Urinary bladder (tissue), 4 donors: ENCODE results near the gene SUGCT. TPM values are rescaled to one million over a fixed set of nuclear protein-coding genes. Genes with fewer than 3 reads are reported as not detected.
"Not testable (repeated sequence)": the region's sequence is repeated elsewhere in the genome, so short reads cannot be mapped to it uniquely, and the experiment has no call there.

Experiments
- DNase-seq: peaks from one replicate; pipeline ENCODE4 v3.0.0-alpha.2; 2015; ENCODE audit errors: extremely low spot score
- H3K27ac ChIP-seq: one replicate; pipeline ENCODE4 v1.5.1; 2013; ENCODE audit warnings: low read depth, mild to moderate bottlenecking, moderate library complexity
- H3K36me3 ChIP-seq: one replicate; pipeline ENCODE4 v1.6.1; 2013; ENCODE audit warnings: mild to moderate bottlenecking, moderate library complexity; ENCODE audit not compliant: insufficient read depth
- H3K4me1 ChIP-seq: one replicate; pipeline ENCODE4 v1.6.1; 2013; ENCODE audit warnings: mild to moderate bottlenecking, moderate library complexity; ENCODE audit not compliant: insufficient read depth
- H3K4me3 ChIP-seq: one replicate; pipeline ENCODE4 v1.5.1; 2013; ENCODE audit warnings: low read depth, low read length
- WGBS: extraction: QIAGEN DNeasy Blood & Tissue Kit; methylation state at CpG from one replicate; pipeline ENCODE4 v1.1.7; 2013; 5-methylcytosine and 5-hydroxymethylcytosine counted together
- polyA plus RNA-seq: library from polyadenylated mRNA; stranded (reverse); fragments of 200-250 nt; gene quantifications from one replicate; pipeline ENCODE4 v1.2.3, GENCODE V29; 2013
- total RNA-seq: library from RNA; depleted of rRNA; stranded (reverse); fragments of >200 nt; gene quantifications from one replicate; pipeline ENCODE4 v1.2.3, GENCODE V29; 2014
- donor health status: healthy with polysubstance abuse.
- donor health status: healthy.

SUGCT gene
- total and polyA plus RNA-seq, 2 donors, result 3.3 to 8.3 TPM

DNA sequence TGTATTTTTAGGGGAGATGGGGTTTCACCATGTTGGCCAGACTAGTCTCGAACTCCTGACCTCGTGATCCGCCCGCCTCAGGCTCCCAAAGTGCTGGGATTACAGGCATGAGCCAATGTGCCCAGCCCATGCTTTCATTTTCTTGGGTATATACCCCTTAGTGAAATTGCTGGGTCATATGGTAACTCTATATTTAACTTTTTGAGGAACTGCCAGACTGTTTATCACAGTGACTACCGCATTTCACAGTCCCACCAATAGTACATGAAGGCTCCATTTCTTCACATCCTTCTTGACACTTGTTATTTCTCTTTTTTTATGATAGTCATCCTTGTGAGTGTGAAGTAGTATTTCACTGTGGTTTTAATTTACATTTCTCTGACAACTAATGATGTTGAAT is 134.0 kb downstream of the SUGCT start:
- H3K36me3 ChIP-seq, H3K4me1 ChIP-seq, DNase-seq, H3K4me3 ChIP-seq, H3K27ac ChIP-seq: not testable (repeated sequence)
- WGBS, result 85% methylated on average over 5 of the region's 5 CpGs

DNA sequence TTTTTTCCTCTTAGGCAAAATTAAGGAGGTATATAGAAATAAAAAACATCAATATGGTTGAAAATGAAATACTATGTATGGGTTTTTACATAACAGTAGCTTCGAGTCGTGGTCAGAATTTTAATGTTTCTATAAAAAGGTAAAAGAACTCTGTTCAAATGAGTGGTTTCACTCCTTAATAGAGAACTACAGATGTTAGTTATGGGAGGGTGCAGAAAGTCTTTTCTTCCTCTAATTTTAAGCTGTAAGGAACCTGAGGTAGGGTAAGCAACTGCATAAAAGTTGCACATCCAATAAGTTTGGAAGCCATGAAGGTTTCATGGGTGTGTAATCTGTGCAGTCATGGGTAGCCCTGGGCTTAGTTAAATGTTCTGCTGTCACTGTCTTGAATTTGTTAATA is 141.3 kb downstream of the SUGCT start:
- WGBS, result 88% methylated on average over 2 of the region's 2 CpGs
- DNase-seq, result no peak
- no peaks in the 10 kb centered on the region for H3K36me3 ChIP-seq
- H3K4me1 ChIP-seq, result no peaks in the 10 kb centered on the region
- no peak overlapping the region for H3K4me3 ChIP-seq
- H3K27ac ChIP-seq, result no peak overlapping the region

DNA sequence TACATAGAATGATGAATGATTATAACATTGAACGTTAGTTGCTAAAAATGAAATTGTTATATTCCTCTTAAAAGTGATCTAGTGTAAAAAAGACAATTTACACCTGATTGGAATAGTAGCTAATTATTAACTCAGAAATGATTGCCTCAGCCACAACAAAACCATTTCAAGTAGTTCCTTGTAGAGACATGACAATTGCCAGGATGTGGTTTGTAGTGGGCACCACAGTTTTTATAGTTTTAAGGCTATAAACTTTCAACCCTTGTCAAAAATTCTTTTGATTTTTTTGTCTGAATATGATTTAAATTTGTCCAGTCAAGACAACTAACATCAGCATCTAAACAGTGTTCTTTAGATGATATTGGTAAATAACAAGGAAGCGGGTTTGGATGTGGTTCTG is 145.2 kb downstream of the SUGCT start:
- Histone ChIP-seq H3K27ac (no peak overlapping the region), H3K4me3 (no peak overlapping the region), H3K36me3 (no peaks in the 10 kb centered on the region), H3K4me1 (no peaks in the 10 kb centered on the region)
- WGBS, result 48% methylated on average over 2 of the region's 2 CpGs
- DNase-seq, result no peak

DNA sequence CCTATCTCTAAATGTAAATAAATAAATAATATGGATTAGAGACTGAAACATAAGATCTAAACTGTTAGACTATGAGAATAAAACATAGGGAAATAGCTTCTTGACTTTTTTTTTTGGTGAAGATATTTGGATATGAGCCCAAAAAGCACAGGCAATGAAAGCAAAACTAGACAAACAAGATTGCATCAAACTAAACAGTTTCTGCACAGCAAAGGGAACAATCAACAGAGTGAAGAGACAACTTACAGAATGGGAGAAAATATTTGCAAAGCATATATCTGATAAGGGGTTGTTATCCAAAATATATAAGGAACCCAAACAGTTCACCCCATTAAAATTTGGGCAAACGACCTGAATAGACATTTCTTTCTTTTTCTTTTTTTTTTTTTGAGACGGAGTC is 148.1 kb downstream of the SUGCT start:
- no peaks in the 10 kb centered on the region for H3K4me1 ChIP-seq
- no peaks in the 10 kb centered on the region for H3K36me3 ChIP-seq
- WGBS, result 62% methylated on average over 2 of the region's 2 CpGs
- H3K4me3 ChIP-seq, result no peak overlapping the region
- no peak for DNase-seq
- no peak overlapping the region for H3K27ac ChIP-seq

DNA sequence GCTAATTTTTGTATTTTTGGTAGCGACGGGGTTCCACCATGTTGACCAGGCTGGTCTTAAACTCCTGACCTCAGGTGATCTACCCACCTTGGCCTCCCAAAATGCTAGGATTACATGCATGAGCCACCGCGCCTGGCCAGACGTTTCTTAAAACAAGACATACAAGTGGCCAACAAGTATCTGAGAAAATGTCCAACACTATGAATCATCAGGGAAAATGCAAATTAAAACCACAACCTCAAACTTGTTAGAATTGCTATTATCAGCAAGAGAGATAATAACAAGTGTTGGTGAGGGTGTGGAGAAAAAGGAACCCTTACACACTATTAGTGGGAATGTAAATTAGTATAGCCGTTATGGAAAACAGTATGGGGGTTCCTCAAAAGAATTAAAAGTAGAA is 148.6 kb downstream of the SUGCT start:
- Histone ChIP-seq H3K4me1 (no peaks in the 10 kb centered on the region), H3K36me3 (no peaks in the 10 kb centered on the region), H3K4me3 (no peak overlapping the region), H3K27ac (no peak overlapping the region)
- WGBS, result 85% methylated on average over 6 of the region's 6 CpGs
- DNase-seq, result no peak

DNA sequence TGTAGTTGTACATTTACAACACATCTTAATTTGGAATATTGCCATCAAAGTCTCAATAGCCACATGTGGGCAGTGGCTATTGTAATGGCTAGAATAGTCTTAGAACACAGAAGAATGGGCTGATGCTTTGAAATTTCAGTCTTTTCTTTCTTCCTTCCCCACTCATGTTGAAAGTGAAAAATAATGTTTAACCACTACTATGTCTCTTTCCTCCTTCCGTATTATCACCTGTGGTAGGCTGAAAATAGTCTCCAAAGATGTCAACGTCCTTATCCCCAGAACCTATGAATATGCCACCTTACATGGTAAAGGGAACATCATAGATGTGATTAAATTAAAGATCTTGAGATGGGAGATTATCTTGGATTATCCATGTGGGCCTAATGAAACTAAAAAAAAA is 154.0 kb downstream of the SUGCT start:
- no peak overlapping the region for H3K4me3 ChIP-seq
- no peak overlapping the region for H3K27ac ChIP-seq
- DNase-seq, result no peak
- H3K36me3 ChIP-seq, result no peaks in the 10 kb centered on the region
- 85% methylated on average over 2 of the region's 2 CpGs for WGBS
- no peaks in the 10 kb centered on the region for H3K4me1 ChIP-seq

DNA sequence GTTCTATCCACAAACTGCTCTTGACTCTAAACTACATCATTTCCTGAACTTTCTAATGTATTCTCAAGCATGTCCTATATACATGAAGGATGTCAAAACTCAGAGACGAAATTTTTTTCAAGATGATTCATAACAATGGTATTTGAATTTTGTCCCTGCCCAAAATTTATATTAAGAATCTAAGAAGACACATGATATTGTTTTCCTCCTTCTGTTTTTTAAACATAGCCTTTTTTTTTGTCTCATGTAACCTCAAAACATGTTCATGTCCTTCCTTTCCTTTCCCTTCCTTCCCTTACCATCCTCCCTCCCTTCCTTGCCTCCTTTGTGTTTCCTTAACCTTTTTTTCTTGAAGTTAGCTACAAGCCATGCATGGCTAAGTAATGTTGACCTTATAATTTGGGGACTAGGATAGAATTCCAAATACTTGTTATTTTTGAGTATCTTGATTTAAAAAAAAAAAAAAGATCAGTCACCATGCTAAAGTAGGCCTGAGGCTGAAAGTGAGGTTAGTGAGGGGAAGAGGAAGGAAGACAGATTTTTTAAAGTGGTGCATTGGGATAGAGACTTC is 163.0 kb downstream of the SUGCT start:
- H3K27ac ChIP-seq, result no peak overlapping the region
- 64% methylated on average over 1 of the region's 1 CpG for WGBS
- H3K36me3 ChIP-seq, result no peaks in the 10 kb centered on the region
- DNase-seq, result no peak
- H3K4me1 ChIP-seq, result no peaks in the 10 kb centered on the region
- no peak overlapping the region for H3K4me3 ChIP-seq

DNA sequence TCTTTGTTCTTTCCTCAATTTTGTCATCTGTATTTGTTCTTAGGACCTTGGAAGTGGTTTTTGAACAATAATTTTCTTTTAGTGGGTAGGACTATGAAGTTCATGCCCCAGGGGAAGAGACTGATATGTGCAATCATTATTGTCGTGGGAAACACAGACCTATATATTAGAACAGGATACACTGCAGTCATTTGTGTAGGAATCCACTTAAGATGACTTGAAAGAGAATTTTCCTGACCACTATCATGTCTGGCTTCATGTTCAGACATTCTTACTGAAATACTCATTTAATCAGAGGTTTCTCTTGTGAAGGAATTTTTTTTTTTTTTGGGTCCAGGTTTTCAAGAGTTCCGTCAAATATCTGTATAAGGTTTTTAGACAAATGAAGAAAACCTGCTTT is 163.6 kb downstream of the SUGCT start:
- Histone ChIP-seq H3K27ac (no peak overlapping the region), H3K36me3 (no peaks in the 10 kb centered on the region), H3K4me1 (no peaks in the 10 kb centered on the region), H3K4me3 (no peak overlapping the region)
- 91% methylated on average over 2 of the region's 2 CpGs for WGBS
- no peak for DNase-seq

DNA sequence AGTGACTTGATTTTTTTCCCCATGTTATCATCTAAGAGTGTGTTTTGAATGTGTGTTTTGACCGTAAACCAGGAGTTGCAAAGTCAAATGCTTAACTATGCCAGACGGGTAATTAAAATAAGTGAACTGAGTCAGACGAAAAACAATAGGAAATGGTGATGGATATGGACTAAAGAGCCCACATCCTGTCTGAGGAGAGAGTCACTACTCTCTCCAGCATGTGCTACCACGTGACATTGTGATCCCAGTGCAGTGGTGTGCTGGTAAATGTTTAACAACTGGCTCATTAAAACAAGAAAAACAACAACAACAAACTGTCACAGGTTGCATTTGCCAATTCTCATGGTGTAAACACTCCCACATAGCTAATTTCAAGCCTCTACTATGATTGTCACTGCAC is 164.3 kb downstream of the SUGCT start:
- WGBS, result 69% methylated on average over 4 of the region's 4 CpGs
- H3K4me3 ChIP-seq, result no peak overlapping the region
- no peak for DNase-seq
- H3K4me1 ChIP-seq, result no peaks in the 10 kb centered on the region
- H3K27ac ChIP-seq, result no peak overlapping the region
- H3K36me3 ChIP-seq, result no peaks in the 10 kb centered on the region

DNA sequence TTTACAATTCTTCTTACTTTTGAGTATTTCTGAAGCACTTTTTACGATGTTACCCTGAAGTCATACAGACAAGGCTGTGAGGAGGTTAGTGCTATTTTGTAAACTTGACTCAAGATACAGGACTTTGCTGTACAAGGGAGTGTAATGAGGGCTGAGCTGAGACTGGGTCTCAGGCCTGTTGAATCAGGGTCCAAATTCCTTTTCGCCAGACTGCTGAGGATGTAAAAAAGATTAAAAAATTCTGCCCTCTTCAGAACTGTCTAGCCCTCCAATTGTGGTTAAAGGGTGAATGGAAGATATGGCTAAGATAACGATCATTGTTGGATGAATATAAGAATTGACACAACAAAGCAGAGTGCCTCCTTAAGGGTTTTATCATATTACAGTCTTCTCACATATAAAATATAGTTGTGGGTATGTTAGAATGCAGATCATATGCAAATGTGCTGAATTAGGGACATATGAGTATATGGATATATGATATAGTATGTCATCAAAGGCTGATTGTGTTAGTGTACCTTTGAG is 165.4 kb downstream of the SUGCT start:
- Histone ChIP-seq H3K27ac (no peak overlapping the region), H3K36me3 (no peaks in the 10 kb centered on the region), H3K4me1 (no peaks in the 10 kb centered on the region), H3K4me3 (no peak overlapping the region)
- 90% methylated on average over 3 of the region's 3 CpGs for WGBS
- no peak for DNase-seq

DNA sequence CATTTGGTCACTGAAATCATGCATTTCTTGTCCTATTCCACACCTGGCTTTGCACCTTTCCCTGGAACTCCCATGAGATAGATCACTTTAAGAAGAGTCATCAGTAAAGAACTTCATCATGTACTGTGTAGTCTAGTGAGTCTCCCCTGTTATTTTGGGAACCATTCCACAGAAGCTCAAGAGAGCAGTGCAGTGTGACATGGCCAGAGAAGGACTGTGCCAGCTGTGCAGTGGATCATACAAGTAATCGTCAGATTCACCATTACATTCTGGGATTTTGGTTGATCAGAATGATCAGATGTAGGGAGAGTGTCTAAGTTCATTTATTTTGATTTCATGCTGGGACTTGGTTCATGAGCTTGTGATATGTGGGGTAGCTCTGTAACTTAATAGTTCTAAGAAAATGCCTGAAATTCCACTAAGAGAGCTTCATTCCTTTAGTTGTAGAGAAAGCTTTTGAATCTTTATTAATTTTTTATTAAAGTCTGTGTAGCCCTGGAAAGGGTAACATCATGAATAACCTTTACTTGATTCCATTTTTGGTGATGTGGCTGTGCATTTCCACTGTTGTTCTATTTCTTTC is 166.8 kb downstream of the SUGCT start:
- no peak overlapping the region for H3K27ac ChIP-seq
- no peak overlapping the region for H3K4me3 ChIP-seq
- no peak for DNase-seq
- H3K36me3 ChIP-seq, result no peaks in the 10 kb centered on the region
- WGBS, result 77% methylated on average over 1 of the region's 1 CpG
- H3K4me1 ChIP-seq, result no peaks in the 10 kb centered on the region

DNA sequence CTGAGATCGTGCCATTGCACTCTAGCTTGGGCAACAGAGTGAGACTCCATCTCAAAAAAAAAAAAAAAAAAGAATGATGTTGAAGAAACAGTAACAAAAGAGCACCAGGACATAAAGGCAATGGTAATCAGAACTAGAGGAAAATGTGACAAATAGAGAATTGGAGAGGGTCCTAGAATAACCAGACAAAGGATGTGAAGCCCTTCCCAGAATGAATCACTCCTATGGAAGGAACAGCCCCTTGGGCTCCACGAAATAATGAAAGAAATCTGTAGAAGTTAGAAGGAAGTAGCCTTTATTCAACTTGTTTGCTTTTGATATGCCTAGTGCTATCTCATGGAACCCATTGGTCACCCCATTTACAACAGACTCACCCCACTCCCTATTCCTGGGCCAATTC is 169.2 kb downstream of the SUGCT start:
- 91% methylated on average over 2 of the region's 2 CpGs for WGBS
- no peaks in the 10 kb centered on the region for H3K4me1 ChIP-seq
- no peak overlapping the region for H3K4me3 ChIP-seq
- no peak overlapping the region for H3K27ac ChIP-seq
- H3K36me3 ChIP-seq, result no peaks in the 10 kb centered on the region
- DNase-seq, result no peak

DNA sequence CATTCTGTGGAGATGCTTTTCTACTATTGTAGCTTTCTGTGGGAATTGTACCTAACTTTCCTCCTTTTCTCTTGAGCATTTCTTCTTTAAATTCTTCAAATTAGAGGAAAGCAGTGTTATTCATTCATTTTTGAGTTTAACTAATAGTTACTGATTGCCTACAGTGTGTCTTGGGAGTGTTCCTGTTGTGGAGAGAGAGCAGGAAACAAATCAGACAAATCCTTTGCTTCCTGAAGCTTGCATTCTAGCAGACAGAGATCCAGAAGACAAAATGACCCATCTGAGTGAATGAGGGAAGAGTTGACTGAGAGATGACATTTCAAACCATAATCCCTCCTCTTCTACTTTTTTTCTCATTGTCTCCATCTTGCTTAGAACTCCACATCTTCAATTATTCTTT is 170.4 kb downstream of the SUGCT start:
- no peak for DNase-seq
- Histone ChIP-seq H3K4me1 (no peaks in the 10 kb centered on the region), H3K27ac (no peak overlapping the region), H3K4me3 (no peak overlapping the region), H3K36me3 (no peaks in the 10 kb centered on the region)

DNA sequence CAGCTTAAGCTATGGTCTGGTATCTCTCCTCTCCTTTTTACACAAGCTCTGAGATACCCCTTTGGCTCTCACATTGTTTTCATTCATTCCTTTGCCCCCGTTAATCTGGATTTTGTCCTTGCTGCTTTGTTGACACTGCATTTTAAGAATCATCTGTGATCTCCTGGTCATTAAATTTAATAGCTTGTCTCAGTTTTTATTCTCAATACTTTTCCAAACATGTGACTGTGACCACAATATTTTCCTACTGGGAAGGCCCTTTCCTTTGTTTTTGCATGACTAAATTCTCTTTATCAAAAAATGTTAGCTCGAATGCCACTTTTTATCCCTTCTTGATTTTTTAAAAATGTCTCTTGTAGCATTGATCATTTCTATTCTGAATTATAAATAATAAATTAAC is 171.2 kb downstream of the SUGCT start:
- no peak for DNase-seq
- Histone ChIP-seq H3K27ac (no peak overlapping the region), H3K4me3 (no peak overlapping the region), H3K36me3 (no peaks in the 10 kb centered on the region), H3K4me1 (no peaks in the 10 kb centered on the region)
- WGBS, result 68% methylated on average over 2 of the region's 2 CpGs

DNA sequence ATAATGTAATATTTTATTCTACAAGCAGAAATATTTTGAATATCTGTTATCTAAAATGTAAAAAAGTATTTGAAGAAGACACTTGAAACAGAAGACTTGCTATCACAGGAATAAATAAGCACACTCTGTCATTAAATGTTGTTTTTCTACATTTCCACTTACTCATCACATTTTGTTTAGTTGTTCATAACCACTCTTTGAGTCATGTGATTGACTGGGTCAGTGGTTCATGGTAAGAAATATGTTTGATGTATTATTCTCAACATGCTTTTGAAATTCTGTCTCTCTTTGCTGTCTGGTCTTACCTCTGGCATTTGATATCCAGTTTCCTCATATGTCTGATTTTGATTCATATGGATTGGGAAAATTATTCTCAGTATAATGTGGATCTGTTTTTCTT is 171.8 kb downstream of the SUGCT start:
- H3K4me1 ChIP-seq, result no peaks in the 10 kb centered on the region
- no peaks in the 10 kb centered on the region for H3K36me3 ChIP-seq
- H3K27ac ChIP-seq, result no peak overlapping the region
- no peak overlapping the region for H3K4me3 ChIP-seq
- DNase-seq, result no peak
